Measurements from ENCODE around the gene SAMD8.

Gene SAMD8

DNA sequence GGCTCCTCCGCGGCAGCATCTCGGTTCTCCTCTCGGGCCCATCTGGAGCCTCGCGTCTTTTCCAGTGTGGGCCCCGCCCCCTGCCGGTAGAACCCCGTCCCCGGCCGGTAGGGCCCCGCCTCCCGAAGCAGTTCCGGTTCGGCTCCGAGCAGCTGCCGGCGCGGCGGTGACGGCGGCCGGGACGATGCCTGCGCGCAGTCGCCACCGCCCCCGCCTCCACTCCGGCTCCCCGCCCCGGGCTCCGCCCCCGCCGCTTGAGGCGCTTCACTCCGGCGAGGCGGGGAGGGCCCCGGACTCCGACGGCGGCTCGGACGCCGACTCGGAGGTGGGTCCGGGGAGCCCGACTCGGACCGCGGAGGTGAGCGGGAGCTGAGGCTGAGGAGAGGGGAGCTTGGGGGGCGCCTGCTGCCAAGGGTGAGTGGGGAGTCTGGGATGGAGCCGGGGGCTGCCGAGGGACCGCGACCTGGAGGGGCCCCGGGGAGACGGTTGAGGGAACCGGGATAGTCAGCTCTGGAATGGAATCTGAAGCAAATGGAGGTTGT lies at the start of gene SAMD8:
Gene SAMD8 (plus strand): TSS at position 292 of the 542 bp plus-strand sequence. CDS start 38,873 bp downstream, outside the sequence.
- DNase-seq = peak; percentile 98

DNA sequence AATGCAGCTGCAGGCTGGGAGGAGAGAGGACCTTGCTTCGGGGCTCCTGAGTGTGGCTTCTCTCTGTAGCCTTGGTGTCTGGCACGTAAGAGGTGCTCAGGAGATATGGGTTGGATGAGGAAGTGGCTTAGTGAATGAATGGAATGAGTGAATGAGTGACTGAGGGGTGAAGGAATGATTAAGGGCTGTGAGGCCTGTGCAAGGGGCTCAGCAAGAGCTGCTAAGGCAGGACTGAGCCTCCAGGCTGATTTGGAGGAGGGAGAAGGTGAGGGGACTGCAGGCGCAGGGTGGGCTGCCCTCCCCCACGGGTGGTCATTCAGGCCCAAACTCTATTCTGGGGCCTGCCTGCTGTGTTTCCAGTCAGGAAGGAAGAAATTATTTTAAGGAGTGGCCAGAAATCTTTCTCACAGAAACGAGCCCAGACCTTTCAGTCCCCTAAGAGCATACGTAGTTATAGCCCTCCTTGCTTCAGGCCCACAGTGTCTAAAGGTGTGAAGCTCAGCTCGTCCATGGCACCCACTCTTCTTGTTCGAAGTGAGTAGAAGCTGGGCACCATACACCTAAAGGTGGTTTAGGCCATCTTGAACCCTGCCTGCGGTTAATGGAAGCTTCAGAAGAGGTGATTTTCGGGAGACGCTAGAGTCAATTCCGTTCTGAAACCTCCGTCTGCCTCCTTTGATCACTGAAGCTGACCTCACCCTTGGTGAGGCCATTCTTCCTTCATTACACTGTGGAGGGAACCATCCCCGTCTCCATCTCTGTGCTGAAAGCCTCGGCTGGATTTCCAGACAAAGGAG lies 49.5 kb upstream of the SAMD8 start:
- DNase-seq = no peak

DNA sequence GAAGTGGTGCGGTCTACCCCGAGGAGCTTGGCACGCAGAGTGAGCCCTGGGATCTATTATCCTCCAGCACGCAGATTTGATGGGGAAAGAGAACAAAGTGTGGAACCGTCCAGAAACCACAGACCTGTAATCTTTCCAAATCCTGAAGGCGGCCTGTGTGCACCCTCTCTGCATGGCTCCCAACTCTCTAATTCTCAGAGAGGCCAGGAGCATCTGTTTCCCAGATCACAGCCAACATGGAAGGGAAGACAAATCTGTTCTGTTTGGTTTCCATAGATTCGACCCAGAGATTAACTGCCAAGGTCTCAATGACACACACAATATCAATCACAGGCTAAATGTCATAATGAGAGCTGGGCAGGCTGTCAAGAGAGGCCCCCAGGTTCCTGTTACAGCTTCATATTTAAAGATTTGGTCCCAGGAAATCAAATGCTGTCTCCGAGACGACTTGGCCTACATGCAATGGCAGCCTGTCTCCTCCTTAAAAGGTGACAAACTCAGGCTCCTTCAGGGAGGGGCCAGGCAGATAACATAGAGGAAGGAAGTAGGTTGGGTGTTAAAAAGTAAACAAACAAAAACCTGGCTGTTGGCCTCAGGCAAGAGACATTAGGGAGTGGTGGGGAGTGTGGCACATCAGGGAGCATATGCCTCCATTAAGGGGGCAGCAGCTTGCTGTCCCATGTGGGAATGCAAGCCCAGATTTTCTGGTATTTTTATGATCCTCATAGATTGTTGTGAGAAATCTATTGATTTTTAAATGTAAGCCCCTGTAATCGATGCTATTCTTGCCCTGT lies 48.8 kb upstream of the SAMD8 start:
- no peak for DNase-seq

DNA sequence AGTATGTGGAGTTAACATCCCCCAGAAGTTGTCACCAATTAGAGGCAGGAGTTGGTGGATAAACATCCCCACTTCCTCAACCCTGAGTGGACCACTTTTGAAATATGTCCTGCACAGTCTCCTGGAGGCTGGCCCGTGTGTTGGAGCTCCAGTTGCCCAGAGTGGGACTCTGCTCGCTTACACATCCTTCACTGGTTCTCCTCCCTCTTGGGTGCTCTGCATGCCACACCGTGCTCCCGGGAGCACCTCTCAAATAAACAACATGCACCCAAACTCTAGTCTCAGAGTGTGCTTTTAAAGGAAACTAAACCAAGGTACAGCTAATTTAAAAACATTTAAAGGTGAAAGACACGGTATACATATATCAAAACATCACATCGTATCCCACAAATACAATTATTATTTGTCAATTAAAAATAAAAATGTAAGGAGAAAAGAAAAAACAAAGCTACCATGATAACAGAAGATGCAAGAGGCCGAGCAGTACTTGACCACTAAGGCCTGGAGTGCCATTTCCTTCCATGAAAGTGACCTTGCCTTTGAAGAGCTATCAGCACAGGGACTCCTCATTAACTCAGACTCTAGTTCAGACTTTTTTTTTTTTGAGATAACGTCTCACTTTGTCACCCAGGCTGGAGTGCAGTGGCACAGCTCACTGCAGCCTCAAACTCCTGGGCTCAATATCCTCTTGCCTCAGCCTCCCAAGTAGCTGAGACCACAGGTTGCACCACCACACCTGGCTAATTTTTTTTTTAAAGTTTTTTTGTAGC lies 47.8 kb upstream of the SAMD8 start:
- no peak for DNase-seq

DNA sequence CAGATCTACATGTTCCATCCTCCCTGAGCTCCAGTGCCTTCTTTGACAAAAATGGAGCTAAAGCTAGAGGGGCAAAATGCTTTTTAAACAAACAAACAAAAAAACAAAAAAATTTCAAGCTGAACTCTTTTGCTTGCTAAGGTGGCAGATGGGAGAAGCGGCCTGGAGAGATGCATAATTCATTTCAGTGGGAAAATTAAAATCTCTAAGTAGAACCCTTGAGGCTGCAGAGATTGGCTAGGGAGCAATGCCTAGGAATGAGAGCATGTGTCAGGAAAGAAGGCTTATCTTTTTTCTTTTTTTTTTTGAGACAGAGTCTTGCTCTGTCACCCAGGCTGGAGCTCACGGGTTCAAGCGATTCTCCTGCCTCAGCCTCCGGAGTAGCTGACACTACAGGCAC lies 46.4 kb upstream of the SAMD8 start:
- no peak for DNase-seq

DNA sequence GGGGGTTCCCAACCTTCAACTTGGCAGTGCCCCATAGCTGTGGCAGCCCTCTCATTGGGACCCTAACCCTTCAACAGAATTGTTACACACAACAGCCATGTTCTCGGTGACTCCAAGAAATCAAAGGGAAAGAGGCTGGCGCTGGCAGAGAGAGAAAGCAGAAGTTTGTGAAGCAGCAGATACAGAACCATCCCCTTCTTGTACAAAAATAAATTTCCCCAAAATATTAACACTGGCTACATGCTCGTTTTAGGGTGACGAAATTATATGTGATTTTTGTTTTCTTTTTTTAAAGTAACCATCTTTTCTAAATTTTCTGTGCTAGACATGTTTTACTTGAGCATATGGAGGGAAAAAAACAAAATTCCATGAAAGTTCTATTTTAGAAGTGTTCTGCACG lies 45.2 kb upstream of the SAMD8 start:
- DNase-seq = no peak

DNA sequence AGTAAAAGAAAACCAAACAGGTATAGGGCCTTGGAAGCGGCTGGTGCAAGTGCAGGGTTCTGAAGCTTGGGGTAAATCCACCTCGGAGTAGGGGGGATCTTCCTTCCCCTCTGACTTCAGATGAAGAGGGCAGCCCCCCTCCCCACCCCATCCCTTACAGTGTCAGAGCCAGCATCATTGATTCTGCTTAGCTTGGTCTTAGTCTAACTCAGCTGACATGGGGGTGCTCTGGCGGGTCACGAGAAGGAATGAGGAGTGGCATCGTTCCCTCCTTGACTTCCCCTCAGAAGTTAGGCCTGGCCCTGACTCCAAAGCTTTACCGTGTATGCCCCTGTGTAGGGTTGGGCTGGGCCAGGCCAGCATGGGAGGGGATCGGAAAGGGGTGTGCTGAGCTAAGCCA lies 44.2 kb upstream of the SAMD8 start:
- DNase-seq = no peak

DNA sequence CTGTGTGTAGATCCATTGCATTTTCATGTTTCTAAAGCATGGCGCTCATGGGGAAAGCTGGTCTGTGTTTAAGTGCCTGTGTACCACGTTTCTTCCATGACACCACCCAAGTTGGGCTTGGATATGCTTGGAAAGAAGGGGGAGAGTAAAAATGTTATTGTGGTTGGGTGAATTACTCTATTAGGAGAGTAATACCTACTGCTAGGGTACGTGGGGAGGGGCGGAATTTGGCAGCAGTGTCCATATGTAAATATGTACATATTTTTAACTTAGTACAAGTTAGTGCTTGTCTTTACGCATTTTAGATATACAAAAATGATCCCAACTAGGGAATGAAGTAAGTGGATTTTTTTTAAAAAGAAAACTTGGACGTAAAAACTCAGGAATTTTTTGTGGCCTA lies 42.9 kb upstream of the SAMD8 start:
- DNase-seq = no peak

DNA sequence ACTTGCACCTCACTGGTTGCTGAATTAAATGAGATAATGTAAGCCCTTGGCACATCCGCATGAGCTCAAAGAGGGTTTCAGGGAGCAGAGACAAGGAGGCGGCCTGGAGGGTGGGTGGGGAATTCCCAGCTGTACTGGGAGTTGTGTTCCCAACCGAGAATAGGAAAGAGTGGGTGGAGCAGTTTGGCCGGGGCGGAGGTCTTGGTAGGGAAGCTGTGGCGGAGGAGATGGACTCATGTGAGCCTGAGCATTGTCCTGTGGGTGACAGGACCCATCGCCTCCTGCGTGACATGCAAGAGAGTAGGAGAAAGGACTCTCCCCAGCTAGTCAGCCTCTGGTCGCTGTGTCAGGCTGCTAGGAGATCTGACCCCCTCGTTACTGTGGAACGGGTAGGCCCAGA lies 41.0 kb upstream of the SAMD8 start:
- DNase-seq = no peak

DNA sequence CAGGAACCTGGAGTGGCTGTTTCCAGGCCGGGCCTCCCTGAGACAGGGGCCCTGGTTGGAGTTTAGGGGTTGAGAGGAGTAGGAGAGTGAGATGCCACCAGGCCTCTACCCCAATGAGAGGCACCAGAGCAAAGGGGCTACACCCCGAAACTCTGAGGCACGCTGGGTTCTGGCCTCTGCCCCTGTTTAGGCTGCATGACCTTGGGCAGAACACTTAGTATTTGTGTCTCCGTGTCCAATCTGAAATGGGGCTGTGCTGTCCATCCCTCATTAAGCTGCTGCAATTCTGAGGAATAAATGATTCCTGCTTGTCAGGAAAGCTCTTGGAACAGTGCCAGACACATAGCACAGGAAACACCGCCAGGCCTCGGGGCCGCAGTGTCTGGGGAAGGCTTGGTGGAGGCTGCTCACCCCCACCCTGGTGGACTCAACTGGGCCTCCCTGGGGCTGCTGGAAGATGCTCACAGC lies 40.5 kb upstream of the SAMD8 start:
- DNase-seq = no peak

DNA sequence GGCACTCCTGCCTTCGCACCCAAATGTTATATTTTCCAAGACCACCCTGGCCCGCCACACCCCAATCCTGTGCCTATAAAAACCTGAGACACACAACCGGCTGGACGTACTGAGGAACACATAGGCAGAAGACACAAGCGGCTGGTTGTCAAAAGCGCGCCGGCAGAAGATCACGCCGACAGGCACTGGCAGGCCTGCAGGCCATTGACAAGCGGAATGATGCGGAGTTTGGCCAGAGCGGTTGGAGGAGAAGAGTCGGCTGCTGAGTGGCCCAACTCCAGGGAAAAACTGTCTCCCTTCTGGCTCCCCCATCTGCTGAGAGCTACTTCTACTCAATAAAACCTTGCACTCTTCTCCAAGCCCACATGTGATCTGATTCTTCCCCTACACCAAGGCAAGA lies 39.7 kb upstream of the SAMD8 start:
- DNase-seq = no peak

DNA sequence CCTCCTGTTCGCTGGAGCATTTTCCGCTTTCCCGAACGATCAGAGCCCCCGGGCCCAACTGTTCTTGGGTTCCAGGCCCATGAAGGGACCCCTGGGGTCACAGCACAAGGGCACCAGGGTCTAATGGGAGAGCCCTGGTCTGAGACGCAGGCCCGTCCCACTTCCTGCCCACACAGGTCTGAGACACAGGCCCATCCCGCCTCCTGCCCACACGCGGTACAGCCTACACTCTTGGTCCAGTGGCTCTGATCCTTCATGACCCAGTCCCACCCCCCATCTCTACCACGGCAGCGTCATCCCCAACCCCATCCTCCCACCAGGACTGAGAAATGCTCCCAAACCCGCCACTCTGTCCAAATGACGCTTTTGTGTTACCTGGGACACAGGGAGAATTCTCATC lies 38.7 kb upstream of the SAMD8 start:
- DNase-seq = no peak

DNA sequence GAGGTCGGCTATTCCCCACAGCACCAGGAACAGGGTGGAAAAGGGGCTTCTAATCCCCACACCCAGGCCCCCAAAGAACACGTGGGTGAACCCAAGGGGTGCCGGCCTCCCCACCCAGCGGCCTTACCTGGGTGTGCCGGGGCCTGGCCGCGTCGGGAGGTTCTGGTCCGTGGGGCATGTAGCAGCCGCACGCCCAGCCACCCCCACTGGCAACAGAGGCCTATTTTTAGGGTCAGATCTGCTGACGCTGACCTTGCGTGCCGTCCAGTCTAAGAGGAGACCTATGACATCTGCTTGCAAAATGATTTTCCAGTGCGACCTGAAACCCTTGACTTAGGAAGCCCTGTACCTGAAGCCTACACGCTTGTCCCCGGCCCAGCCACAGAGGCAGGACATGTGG lies 38.0 kb upstream of the SAMD8 start:
- DNase-seq = no peak

DNA sequence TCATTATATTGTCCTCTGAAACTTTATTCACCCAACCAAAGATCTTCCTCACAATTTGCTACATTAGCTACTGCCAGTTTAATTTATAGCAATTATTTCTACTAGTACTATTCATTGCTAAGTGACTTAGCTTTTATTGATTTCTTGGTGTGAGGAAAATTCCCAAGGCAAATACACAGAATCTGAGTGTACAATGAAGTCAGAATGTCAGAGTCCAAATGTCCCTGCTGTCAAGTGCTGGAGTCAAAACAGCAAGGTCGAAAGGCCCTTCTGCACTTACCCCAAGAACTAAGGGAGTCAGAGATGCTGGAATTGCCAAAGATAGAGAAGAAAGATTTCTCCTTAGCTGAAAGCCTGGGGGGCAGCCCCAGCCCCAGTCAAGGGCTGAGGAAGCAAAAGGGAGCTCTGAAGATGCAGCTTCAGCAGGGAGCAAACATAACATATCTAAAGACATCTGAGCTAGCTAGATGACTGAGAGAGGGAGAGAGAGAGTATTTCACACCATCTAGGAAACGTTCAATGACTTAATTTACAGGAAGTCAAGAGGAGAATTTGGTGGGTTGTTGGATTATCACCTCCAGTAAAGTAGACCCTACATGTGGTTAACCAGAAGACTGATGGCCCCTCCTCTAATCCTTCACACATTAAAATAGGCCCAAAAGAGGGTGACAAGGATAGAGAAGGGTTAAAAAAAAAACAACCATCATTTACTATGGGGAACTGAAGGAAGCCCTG lies 36.6 kb upstream of the SAMD8 start:
- DNase-seq = no peak

DNA sequence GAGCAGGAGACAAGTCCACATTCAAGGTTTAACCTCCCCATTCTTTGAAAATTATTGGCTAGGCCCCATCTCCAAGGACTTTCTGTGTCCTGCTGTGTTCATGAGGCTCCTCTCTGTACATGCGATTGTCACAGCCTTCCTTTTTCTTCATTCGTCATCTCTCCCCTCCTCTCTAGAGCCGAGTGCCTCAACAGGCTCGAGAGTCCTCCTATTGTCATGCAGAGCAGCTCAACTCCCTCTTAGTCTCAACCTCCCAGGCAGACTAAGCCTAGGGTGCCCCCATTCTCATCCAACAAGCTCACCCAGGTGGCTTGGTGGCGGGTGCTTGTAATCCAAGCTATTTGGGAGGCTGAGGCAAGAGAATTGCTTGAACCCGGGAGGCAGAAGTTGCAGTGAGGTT lies 35.1 kb upstream of the SAMD8 start:
- no peak for DNase-seq

DNA sequence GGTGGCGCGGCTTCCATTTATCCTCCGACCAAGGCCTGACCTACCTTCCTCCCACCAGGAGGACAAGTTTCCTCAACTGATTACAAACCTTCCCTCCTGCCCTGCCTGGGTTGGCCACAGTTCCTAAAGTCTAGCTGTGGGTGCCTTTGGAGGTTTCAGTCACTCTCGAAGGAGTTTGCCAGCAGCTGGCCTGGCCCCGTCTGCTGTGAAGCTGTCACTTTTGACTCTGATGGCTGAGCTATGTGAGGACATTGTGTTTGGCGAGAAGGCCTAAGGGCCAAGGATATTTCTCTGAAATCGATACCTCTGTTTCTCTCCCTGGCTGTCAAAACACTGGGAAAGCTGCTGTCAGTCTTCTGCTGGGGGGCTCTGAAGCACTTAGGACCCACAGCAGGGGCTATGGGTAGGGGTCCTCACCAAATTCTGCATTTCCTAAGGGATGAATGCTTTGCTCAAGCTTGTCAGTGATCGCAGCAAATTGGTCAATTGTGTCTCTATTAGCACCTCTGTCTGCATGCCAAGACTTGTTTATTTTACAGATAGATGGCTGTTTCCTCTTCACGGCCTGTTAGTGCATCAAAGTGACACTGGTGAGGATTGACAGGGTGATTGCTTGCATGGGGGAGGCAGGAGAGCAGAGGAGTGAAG lies 31.9 kb upstream of the SAMD8 start:
- no peak for DNase-seq

DNA sequence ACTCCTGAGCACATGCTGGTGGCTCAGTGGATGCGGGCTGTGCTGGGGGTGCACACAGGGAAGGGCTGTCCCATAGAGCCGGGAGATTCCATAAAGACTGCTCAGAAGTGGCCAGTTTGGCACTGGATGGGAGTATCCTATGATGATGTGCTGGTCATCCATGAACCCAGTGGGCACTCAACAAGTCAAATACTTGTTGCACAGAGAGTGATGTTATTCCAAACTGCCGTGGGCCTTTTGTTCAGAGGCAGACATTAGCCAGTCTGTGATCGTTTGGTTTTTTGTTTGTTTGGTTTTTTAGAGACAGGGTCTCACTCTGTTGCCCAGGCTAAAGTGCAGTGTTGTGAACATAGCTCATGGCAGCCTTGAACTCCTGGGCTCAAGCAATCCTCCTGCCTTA lies 30.9 kb upstream of the SAMD8 start:
- DNase-seq = no peak

DNA sequence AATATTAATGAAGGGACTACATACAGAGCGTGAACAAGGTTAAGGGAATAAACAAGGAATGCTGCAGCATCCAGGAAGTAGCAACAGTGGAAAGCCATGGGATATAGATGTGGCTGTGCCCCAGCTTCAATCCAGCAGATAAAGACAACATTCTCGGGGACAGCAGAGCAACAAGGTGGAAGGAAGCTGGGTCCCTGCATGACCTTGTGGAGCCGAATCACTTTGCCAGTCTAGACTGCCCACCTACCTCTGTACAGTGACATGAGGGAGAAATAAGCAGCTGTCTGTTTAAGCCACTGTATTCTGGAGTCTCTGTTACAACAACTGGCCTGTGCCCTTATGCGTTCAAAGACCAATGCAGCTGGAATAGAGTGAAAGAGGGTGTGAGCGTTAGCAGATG lies 30.1 kb upstream of the SAMD8 start:
- no peak for DNase-seq

DNA sequence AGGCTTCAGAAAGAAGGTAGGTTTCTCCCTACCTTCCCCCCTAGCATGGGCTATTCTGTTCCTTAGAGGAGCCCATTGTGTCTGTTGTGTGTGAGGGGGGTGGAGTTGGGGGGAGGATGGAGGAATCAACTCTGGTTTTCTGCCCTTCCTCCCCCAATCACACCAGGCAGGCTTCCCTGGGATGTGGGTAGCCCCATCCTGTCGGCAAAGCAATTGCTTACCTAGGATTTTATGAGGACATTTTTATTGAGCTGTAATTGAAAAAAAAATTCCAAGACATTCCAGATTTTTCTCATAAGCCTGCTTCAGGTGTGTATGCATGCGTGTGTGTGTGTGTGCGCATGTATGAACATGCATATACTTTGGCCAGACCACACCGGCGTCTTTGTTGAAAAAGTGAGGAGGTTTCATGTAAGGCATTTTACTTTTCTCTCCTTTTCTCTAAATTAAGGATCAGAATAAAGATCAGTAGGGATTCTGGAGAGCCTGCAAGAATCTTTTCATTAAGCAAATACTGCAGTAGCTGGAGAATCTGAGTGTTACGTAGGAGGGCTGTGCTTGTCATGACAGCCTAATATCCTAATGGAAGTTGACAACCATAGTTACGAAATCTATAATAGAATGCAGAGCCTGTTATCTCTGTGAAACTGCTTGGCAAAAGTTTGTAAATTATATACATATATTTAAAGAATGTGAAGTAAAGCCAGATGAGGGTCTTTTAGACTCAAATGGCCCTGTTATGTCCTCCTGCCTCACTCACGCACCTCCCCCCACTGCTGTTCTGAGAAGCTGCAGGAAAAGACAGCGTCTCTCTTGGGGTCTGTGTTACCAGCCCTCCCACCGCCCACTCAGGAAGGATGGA lies 27.3 kb upstream of the SAMD8 start:
- no peak for DNase-seq

DNA sequence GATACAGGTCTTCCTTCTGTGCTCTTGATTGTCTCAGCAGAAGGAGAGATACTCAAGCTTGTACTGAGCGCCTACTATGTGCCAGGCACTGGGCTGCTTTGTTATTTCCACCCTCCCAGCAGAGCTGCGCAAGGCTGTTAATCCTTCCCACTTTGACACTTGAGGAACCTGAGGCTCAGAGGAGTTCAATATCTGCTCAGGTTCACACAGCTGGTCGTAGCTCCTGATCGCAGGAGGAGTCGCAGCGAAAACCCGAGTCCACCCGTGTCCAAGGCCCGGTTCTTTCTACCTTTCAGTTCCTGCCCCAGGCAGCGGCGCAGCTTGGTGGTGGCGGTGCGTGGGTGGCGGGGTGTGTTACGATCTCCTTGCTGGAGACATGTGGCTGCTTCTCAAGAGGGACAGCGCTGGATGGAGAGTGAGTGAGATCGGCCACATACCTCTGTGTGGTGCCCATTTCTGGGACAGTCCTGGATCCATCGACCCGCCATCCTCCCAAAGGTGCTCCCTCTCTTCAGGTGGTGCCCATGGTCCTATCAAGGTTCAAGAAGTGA lies 26.5 kb upstream of the SAMD8 start:
- DNase-seq = no peak
